HG02571 (cell line): Measurements from ENCODE around the gene ACSS3.

Experiments used
- ATAC-seq: cut with Tn5 transposase; IDR thresholded peaks from one replicate; pipeline ENCODE4 v1.9.1; 2021; ENCODE audit warnings: mild to moderate bottlenecking, moderate library complexity; ENCODE audit not compliant: unreplicated experiment

ACSS3 gene

GRCh38 chr12:81216739-81217138, 138.9 kb downstream of the ACSS3 start:
- no peak for ATAC-seq

GRCh38 chr12:81221681-81222080, 143.8 kb downstream of the ACSS3 start:
- ATAC-seq = no peak

- no peak for ATAC-seq
These were observed 145.1 kb downstream of the ACSS3 start for GRCh38 chr12:81222846-81223592.

- ATAC-seq = no peak
These were observed 146.7 kb downstream of the ACSS3 start for GRCh38 chr12:81224626-81225025.

- ATAC-seq = no peak
These were observed 151.9 kb downstream of the ACSS3 start for GRCh38 chr12:81229759-81230158.

GRCh38 chr12:81231574-81232368, 153.9 kb downstream of the ACSS3 start:
- no peak for ATAC-seq

GRCh38 chr12:81245458-81245857, 167.6 kb downstream of the ACSS3 start:
- ATAC-seq = no peak

- ATAC-seq = no peak
These were observed 168.2 kb downstream of the ACSS3 start for GRCh38 chr12:81245907-81246570.

- no peak for ATAC-seq
These were observed 172.1 kb downstream of the ACSS3 start for GRCh38 chr12:81249976-81250375.

GRCh38 chr12:81252228-81252627, 174.3 kb downstream of the ACSS3 start:
- no peak for ATAC-seq

- no peak for ATAC-seq
These were observed 175.5 kb downstream of the ACSS3 start for GRCh38 chr12:81253360-81253759.

GRCh38 chr12:81255456-81255855, 177.6 kb downstream of the ACSS3 start:
- ATAC-seq = no peak

GRCh38 chr12:81255947-81256346, 178.1 kb downstream of the ACSS3 start:
- ATAC-seq = no peak

- no peak for ATAC-seq
These were observed 180.2 kb downstream of the ACSS3 start for GRCh38 chr12:81257947-81258551.

- ATAC-seq = no peak
These were observed 181.5 kb downstream of the ACSS3 start for GRCh38 chr12:81259360-81259759.

GRCh38 chr12:81261508-81262207, 183.8 kb downstream of the ACSS3 start:
- no peak for ATAC-seq

- ATAC-seq = no peak
These were observed 185.2 kb downstream of the ACSS3 start for GRCh38 chr12:81263072-81263471.

- no peak for ATAC-seq
These were observed 192.5 kb downstream of the ACSS3 start for GRCh38 chr12:81270385-81270784.

GRCh38 chr12:81274637-81275529, 197.0 kb downstream of the ACSS3 start:
- ATAC-seq = no peak

GRCh38 chr12:81284137-81284536, 206.3 kb downstream of the ACSS3 start:
- ATAC-seq = no peak
